ENCODE measurements around the gene PTCD3. TPM values are rescaled to one million over a fixed set of nuclear protein-coding genes. Genes with fewer than 3 reads are reported as not detected.

Gene PTCD3
- total and polyA plus RNA-seq, 4 experiments from 2014 or later = 28.7 to 185 (median 124) TPM

DNA sequence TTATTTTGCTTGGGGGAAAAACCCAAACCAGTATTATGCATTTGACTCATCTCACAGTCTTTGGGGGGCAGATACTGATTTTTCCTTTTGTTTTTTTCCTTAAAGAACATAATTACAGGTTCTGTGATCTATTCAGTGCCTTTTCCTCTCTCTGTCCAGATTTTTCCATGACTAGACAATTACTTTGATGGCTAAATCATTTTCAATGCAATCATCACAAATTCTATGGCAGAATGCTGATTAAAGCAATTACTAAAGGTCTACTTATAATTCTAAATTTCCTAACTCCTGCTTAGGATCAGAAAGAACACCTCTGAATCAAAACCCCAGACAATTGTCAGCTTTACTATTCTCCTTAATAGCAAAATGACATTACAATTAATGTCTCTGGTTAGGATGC is 39.1 kb upstream of the PTCD3 start:
- no peak overlapping the region for H3K27ac ChIP-seq (ENCODE audit: low read depth, low read length)
- no peak for DNase-seq
- no peaks in the 10 kb centered on the region for H3K9me3 ChIP-seq (ENCODE audit: control insufficient read depth in 1 of 2, low read length in 2 of 2)
- Mint-ChIP-seq H3K4me1 (peaks cover 9 to 21% (median 11%) of the 10 kb centered on the region in 4 donors), H3K27ac (no peak overlapping the region), H3K4me3 (no peak overlapping the region), H3K36me3 (peaks cover 74 to 77% of the 10 kb centered on the region in 2 donors), H3K27me3 (no peaks in the 10 kb centered on the region), H3K9me3 (peaks cover 0 to 9% (median 4%) of the 10 kb centered on the region in 8 donors)
- H3K4me3 ChIP-seq (ENCODE audit: low read length in 2 of 2) = no peak overlapping the region
- CTCF ChIA-PET (ENCODE audit: partially characterized antibody) = interaction anchor here (1.3 to 4.5 kb wide), 5 partner anchors 13 to 240 kb away, joined by 4 to 26 read pairs (median 10); partner anchors contain the start of gene ST3GAL5
- no peaks in the 10 kb centered on the region for H3K27me3 ChIP-seq (ENCODE audit: insufficient read depth, low read length)
- H3K36me3 ChIP-seq (ENCODE audit: insufficient read depth, low read length) = peaks cover 38% of the 10 kb centered on the region
- intact Hi-C loops (cut with micrococcal nuclease) = loop anchor here (2.0 kb wide), 1 partner anchor 14 kb away; no protein-coding TSS in a partner anchor
- H3K4me1 ChIP-seq (ENCODE audit: insufficient read depth, low read length) = peaks cover 18% of the 10 kb centered on the region
- POLR2A ChIA-PET (ENCODE audit: partially characterized antibody) = interaction anchor here (2.4 to 3.2 kb wide), 2 partner anchors 30 to 179 kb away, joined by 17 to 20 read pairs; partner anchors contain the start of gene ST3GAL5

DNA sequence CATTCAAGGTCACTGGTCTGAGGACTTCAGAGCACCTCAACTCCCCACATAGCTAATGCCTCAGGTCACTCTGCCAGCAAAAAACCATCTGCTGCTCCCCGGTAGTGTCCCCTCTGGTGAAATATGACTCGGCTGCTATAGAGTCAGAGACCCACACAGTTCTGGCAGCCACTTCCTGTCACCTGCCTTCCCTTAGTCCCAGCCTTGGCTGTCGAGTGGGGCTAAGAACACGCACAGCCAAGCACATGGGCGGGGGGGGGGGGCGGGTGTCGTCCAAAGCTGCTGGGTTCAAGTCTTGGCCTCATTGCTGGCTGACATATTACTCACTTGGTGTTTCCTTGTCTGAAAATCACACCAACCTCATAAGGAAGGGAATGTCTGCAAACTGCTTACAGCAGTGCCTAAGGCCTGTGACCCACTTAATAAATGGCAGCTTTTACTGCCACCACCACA is 37.9 kb upstream of the PTCD3 start:
- H3K27me3 ChIP-seq (ENCODE audit: insufficient read depth, low read length) = no peaks in the 10 kb centered on the region
- Mint-ChIP-seq H3K9me3 (peaks cover 0 to 9% (median 2%) of the 10 kb centered on the region in 8 donors), H3K27me3 (no peaks in the 10 kb centered on the region), H3K27ac (peak overlapping the region in 6 of 7 donors; percentile 19 to 72 (median 49)), H3K4me1 (peaks cover 9 to 21% (median 12%) of the 10 kb centered on the region in 4 donors), H3K36me3 (peaks cover 70% of the 10 kb centered on the region in 2 donors), H3K4me3 (peak overlapping the region in 3 of 8 donors; percentile 8 to 60 (median 56))
- H3K9me3 ChIP-seq (ENCODE audit: control insufficient read depth in 1 of 2, low read length in 2 of 2) = no peaks in the 10 kb centered on the region
- intact Hi-C loops (cut with micrococcal nuclease) = no loop called here
- peaks cover 35% of the 10 kb centered on the region for H3K36me3 ChIP-seq (ENCODE audit: insufficient read depth, low read length)
- no peak overlapping the region for H3K27ac ChIP-seq (ENCODE audit: low read depth, low read length)
- peak; percentile 25 to 72 (median 33) for DNase-seq
- no peak overlapping the region for H3K4me3 ChIP-seq (ENCODE audit: low read length in 2 of 2)
- POLR2A ChIA-PET (ENCODE audit: partially characterized antibody) = interaction anchor here (1.4 to 3.2 kb wide), 3 partner anchors 27 to 180 kb away, joined by 5 to 20 read pairs (median 17); partner anchors contain the start of gene ST3GAL5
- peaks cover 18% of the 10 kb centered on the region for H3K4me1 ChIP-seq (ENCODE audit: insufficient read depth, low read length)
- CTCF ChIA-PET (ENCODE audit: partially characterized antibody) = interaction anchor here (1.2 to 4.5 kb wide), 7 partner anchors 11 to 241 kb away, joined by 3 to 26 read pairs (median 7); partner anchors contain the start of gene ST3GAL5

DNA sequence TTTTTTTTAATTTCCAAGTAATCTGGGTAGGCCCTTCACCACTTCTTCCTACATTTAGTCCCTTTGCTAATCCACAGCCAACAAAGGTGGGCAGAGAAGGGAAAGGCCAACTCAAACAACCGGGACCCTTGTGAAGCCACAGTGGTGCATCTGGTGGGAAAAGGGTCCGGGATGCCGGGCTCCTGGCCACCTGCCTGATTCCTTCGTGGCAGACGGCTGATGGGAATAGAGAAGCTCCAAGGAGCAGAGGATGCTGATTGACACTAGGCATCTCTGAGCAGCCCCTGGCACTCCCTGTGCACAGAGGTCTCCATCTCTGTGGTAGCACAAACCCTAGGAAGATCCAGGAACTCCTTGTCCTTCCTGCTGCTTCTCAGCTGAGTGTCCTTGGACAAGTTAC is 37.4 kb upstream of the PTCD3 start:
- Histone ChIP-seq H3K27me3 (ENCODE audit: insufficient read depth, low read length) (no peaks in the 10 kb centered on the region), H3K9me3 (ENCODE audit: control insufficient read depth in 1 of 2, low read length in 2 of 2) (no peaks in the 10 kb centered on the region), H3K36me3 (ENCODE audit: insufficient read depth, low read length) (peaks cover 39% of the 10 kb centered on the region), H3K27ac (ENCODE audit: low read depth, low read length) (no peak overlapping the region), H3K4me1 (ENCODE audit: insufficient read depth, low read length) (peaks cover 18% of the 10 kb centered on the region), H3K4me3 (ENCODE audit: low read length in 2 of 2) (no peak overlapping the region)
- Mint-ChIP-seq H3K4me3 (no peak overlapping the region), H3K36me3 (peaks cover 68 to 70% of the 10 kb centered on the region in 2 donors), H3K4me1 (peaks cover 9 to 21% (median 12%) of the 10 kb centered on the region in 4 donors), H3K27ac (no peak overlapping the region), H3K27me3 (no peaks in the 10 kb centered on the region), H3K9me3 (peaks cover 0 to 8% (median 2%) of the 10 kb centered on the region in 8 donors)
- ChIA-PET CTCF (ENCODE audit: partially characterized antibody) (interaction anchor here (0.6 to 4.5 kb wide), 7 partner anchors 11 to 437 kb away, joined by 3 to 26 read pairs (median 4); partner anchors contain the start of gene ST3GAL5), POLR2A (ENCODE audit: partially characterized antibody) (interaction anchor here (1.4 to 3.2 kb wide), 3 partner anchors 27 to 180 kb away, joined by 5 to 20 read pairs (median 17); partner anchors contain the start of gene ST3GAL5)
- intact Hi-C loops (cut with micrococcal nuclease) = no loop called here
- no peak for DNase-seq

DNA sequence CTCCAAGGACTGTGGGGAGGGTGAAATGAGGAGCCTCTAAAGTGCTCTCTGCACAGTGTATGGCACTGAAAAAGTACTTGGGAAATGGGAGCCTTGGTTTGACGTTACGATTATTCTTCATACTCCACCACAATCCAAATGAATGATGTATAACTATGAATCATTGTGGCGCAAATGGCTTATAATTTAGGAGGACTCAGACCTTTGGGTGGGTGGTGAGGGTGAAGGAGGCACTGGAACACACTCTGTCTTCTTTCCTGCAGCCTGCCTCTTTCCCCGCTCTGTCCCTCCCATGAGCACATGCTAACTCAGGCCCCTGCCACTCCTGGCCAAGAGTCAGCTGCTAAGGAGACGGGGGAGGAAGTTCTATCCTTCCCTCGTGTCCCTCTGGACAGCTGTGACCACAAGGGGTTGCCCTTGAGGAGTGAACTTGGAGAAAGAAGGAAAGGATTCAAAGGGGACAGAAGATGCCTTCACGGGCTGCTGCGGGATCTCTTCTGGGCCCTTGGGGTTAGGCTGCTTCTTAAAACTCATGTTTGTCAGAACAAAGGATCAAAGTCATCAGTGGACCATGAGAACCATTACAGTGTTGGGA is 36.8 kb upstream of the PTCD3 start:
- H3K4me3 ChIP-seq (ENCODE audit: low read length in 2 of 2) = no peak overlapping the region
- H3K9me3 ChIP-seq (ENCODE audit: control insufficient read depth in 1 of 2, low read length in 2 of 2) = no peaks in the 10 kb centered on the region
- Mint-ChIP-seq H3K4me1 (peaks cover 9 to 21% (median 12%) of the 10 kb centered on the region in 4 donors), H3K9me3 (peaks cover 0 to 3% (median under 1%) of the 10 kb centered on the region in 8 donors), H3K27me3 (no peaks in the 10 kb centered on the region), H3K27ac (peak overlapping the region in 2 of 7 donors; percentile 22 to 40), H3K36me3 (peaks cover 67 to 69% of the 10 kb centered on the region in 2 donors), H3K4me3 (no peak overlapping the region)
- H3K4me1 ChIP-seq (ENCODE audit: insufficient read depth, low read length) = peaks cover 18% of the 10 kb centered on the region
- no peak overlapping the region for H3K27ac ChIP-seq (ENCODE audit: low read depth, low read length)
- no peak for DNase-seq
- CTCF ChIA-PET (ENCODE audit: partially characterized antibody) = interaction anchor here (0.6 to 4.5 kb wide), 3 partner anchors 10 to 438 kb away, joined by 3 to 26 read pairs (median 10); no protein-coding TSS in a partner anchor
- peaks cover 39% of the 10 kb centered on the region for H3K36me3 ChIP-seq (ENCODE audit: insufficient read depth, low read length)
- intact Hi-C loops (cut with micrococcal nuclease) = no loop called here
- no peaks in the 10 kb centered on the region for H3K27me3 ChIP-seq (ENCODE audit: insufficient read depth, low read length)
- POLR2A ChIA-PET (ENCODE audit: partially characterized antibody) = interaction anchor here (2.4 to 3.2 kb wide), 2 partner anchors 33 to 181 kb away, joined by 17 to 20 read pairs; partner anchors contain the start of gene ST3GAL5

DNA sequence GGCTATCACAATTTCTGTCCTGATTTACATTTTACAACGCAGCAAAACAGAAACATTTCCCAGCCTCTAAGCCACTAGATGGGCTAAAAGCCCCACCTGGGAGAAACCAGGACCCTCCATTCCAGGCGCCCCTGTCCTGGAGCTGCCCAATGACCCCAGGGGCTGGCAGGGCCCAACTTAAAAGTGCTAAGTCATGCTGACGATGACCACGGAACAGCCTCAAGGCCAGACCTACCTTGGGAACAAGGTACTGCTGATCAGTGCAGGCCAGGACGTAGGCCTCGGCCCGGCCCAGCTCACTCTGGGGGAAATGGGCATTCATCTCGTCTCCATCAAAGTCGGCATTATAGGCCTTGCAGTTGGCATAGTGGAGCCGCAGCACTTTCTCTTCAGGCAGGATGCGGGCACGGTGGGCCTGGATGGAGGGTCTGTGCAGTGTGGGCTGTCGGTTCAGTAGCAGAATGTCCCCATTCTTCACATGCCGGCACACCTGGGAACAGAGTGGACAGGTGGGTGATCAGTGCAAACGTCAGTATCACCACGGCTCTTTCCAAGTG is 36.2 kb upstream of the PTCD3 start:
- peaks cover 36% of the 10 kb centered on the region for H3K36me3 ChIP-seq (ENCODE audit: insufficient read depth, low read length)
- no peak overlapping the region for H3K4me3 Mint-ChIP-seq
- H3K9me3 Mint-ChIP-seq = peaks cover 0 to 1% (median 0%) of the 10 kb centered on the region in 8 donors
- peaks cover 9 to 21% (median 12%) of the 10 kb centered on the region in 4 donors for H3K4me1 Mint-ChIP-seq
- no peak overlapping the region for H3K27ac ChIP-seq (ENCODE audit: low read depth, low read length)
- intact Hi-C loops (cut with micrococcal nuclease) = no loop called here
- H3K27me3 Mint-ChIP-seq = no peaks in the 10 kb centered on the region
- no peaks in the 10 kb centered on the region for H3K9me3 ChIP-seq (ENCODE audit: control insufficient read depth in 1 of 2, low read length in 2 of 2)
- H3K36me3 Mint-ChIP-seq = peaks cover 62 to 66% of the 10 kb centered on the region in 2 donors
- peaks cover 18% of the 10 kb centered on the region for H3K4me1 ChIP-seq (ENCODE audit: insufficient read depth, low read length)
- H3K27me3 ChIP-seq (ENCODE audit: insufficient read depth, low read length) = no peaks in the 10 kb centered on the region
- POLR2A ChIA-PET (ENCODE audit: partially characterized antibody) = interaction anchor here (3.2 kb wide), 1 partner anchor 33 kb away, joined by 20 read pairs; no protein-coding TSS in a partner anchor
- CTCF ChIA-PET (ENCODE audit: partially characterized antibody) = interaction anchor here (1.6 to 4.5 kb wide), 2 partner anchors 10 to 242 kb away, joined by 4 to 26 read pairs; no protein-coding TSS in a partner anchor
- H3K4me3 ChIP-seq (ENCODE audit: low read length in 2 of 2) = no peak overlapping the region
- no peak for DNase-seq
- peak overlapping the region in 1 of 7 donors; percentile 40 for H3K27ac Mint-ChIP-seq

DNA sequence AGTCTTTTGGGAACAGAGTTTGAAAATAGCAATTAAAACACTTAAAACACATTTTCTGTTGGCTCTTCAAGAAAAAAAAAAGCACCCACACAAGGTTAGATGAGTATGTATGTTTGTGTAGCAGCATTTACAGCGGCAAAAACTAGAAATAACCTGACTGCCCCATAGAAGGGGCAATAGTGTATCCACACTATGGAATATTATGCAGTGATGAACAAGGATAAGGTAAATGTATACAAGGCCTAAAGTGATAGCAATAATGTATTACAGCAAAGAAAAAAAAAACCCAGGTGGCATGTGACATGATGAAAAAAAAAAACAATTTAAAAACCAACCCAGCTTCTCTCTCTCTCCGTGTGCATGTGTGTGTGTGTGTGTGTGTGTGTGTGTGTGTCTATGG is 35.2 kb upstream of the PTCD3 start:
- no peaks in the 10 kb centered on the region for H3K9me3 ChIP-seq (ENCODE audit: control insufficient read depth in 1 of 2, low read length in 2 of 2)
- H3K4me3 ChIP-seq (ENCODE audit: low read length in 2 of 2) = no peak overlapping the region
- H3K27ac ChIP-seq (ENCODE audit: low read depth, low read length) = no peak overlapping the region
- Mint-ChIP-seq H3K36me3 (peaks cover 53 to 63% of the 10 kb centered on the region in 2 donors), H3K4me3 (no peak overlapping the region), H3K27ac (peak overlapping the region in 1 of 7 donors; percentile 35), H3K27me3 (no peaks in the 10 kb centered on the region), H3K4me1 (peaks cover 9 to 21% (median 12%) of the 10 kb centered on the region in 4 donors), H3K9me3 (no peaks in the 10 kb centered on the region)
- H3K27me3 ChIP-seq (ENCODE audit: insufficient read depth, low read length) = no peaks in the 10 kb centered on the region
- POLR2A ChIA-PET (ENCODE audit: partially characterized antibody) = interaction anchor here (0.6 to 0.7 kb wide), 2 partner anchors 29 to 182 kb away, joined by 3 to 4 read pairs; partner anchors contain the start of gene ST3GAL5
- CTCF ChIA-PET (ENCODE audit: partially characterized antibody) = interaction anchor here (0.9 to 4.5 kb wide), 3 partner anchors 9 to 243 kb away, joined by 3 to 26 read pairs (median 4); no protein-coding TSS in a partner anchor
- intact Hi-C loops (cut with micrococcal nuclease) = no loop called here
- DNase-seq = no peak
- H3K36me3 ChIP-seq (ENCODE audit: insufficient read depth, low read length) = peaks cover 31% of the 10 kb centered on the region
- peaks cover 18% of the 10 kb centered on the region for H3K4me1 ChIP-seq (ENCODE audit: insufficient read depth, low read length)

All from CD4-positive, alpha-beta memory T cell (primary cell).